NK-92 treated with Interleukin-12 subunit alpha and Interleukin-12 subunit beta, amount 100 ng/mL, for 24 hours (cell line): ENCODE measurements around the gene ERICH6.

Source experiments
- DNase-seq: peaks from one replicate; lab custom pipeline; 2025; lab: John Stamatoyannopoulos, UW

The ERICH6 gene

DNA sequence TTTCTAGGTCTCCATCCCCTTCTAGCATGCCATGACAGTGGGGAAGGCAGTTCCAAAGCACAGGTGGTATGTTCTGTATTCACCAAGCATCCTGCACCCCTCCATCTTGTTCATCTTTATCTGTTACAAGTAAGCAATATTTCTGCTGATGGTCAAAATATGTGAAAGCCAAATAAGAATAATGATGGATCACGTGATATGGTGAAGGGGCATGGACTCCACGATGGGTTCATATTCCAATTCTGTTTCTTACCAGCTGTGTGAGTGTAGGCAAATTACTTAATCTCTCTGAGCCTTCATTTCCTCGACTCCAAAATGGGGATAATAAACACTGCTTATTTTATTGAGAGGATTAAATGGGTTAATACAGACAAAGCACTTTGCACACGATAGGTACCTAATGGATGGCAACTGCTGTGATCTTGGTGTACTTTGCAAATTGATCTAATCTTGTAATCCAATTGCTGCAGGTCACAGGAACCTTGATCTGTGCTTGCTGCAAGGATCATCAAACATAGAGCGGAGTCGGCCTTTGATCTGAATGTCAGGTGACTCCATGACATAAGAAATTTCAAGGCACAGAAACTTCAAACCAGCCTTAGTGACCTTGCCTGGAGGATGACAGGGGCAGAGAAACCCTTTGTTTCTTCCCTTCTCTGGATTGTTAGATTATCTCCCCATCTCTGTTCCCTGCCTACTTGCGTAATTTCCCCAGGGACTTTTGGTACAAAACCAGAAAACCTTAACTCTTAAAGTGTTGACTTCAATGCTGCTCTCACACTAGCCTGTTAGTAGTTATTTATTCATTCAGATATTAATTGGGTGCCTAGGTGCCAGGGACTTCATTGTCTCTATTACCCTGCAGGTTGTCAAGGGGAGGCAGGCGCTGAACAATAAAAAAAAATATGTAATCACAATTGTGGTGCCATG, 33.4 kb upstream of the ERICH6 start:
- DNase-seq, result no peak

DNA sequence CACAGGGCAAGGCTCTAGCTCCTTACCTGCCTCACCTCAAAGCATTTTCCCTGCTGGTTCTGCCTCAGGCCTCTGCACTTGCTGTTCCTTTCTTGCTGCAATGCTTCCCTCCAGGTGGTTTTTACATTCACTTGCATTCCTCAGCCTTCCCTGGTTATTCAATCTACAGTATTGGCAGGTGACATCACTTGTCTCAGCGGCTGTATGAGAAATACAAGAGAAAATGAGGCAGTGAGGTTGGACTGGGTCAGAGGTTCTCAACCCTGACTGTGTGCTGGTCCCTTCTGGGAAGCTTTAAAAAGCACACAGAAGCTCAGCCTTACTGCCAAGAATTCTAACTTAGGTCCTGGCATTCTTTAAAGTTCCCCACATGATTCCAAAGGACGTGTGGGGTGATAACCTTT, 32.6 kb upstream of the ERICH6 start:
- no peak for DNase-seq

DNA sequence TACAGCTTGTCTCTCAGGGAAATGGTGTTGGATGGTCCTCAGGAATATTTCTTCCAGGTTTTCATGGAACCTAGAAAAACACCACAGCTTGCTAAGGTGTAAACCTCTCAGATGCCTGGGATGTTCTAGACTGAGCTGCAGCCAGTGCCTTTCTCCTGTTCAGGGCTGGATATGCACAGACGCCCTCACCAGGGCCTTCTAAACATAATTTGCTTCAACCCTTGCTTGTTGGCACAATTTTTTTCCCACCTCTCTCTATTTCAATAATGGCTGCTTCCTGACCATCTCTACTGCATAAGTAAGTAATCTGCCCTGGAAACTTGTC, 31.0 kb upstream of the ERICH6 start:
- DNase-seq, result no peak

DNA sequence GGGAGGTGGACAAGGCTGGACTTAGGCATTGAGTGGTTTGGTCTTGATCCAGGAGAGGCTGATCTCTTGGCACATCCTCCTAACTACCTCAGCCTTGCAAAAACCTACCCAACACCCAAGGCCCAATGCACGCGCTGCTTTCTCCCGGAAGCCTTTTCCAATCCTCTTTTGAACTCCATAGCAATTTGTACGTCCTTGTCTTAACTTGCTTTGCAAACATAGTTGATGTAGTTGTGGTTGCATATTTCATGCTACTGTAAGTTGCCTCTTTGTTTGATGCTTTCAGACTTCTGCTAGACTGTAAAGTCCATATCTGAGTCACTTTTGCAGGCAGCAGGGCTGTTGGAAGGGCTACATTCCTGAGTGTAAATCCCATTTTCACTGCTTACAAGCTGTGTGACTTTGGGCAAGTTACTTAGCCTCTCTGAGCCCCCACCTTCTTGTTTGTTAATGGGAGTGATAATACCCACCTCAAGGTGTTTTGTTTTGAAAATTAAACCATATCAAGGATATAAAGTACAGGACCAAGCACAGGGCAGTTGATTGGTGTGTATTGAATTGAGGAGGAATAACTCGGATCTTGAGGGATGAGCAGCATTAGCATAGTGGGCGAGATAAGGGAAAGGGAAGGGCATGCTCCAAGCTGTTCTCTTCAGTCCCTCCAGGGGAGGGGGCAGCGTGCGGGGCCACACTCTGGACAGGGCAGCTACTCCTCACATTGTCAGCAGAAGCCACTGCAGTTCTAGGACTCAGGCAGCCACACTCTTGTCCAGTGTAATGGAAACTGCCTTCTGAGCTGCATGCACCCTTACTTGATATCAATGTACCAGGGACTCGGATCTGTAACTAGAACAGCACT, 30.4 kb upstream of the ERICH6 start:
- no peak for DNase-seq

DNA sequence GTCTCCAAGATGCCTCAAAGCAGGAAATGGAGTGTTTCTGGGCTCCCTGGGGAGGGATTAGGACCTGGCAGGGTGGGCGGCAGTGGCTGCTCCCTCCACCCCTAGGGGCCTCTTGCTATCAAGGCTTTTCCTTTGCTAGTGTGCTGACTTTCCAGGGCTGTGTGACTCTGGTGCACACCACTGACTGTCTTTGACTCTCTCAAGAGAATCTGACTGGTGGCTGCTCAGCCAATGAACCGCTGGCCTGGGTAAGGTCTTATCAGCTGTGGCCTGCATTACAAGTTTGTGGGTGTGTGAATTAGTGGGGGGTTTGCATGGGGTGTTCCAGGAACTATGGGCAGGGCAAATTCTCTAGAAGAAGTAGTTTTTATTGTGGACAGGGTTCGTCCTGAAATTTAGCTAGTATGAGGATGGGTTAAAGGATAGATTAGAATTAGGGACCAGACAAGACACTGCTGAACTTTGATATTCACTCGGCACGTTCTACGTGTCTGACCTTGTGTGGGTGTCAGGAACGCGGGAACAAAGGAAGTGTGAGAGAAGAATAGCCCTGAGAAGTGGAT, 29.7 kb upstream of the ERICH6 start:
- DNase-seq, result no peak

DNA sequence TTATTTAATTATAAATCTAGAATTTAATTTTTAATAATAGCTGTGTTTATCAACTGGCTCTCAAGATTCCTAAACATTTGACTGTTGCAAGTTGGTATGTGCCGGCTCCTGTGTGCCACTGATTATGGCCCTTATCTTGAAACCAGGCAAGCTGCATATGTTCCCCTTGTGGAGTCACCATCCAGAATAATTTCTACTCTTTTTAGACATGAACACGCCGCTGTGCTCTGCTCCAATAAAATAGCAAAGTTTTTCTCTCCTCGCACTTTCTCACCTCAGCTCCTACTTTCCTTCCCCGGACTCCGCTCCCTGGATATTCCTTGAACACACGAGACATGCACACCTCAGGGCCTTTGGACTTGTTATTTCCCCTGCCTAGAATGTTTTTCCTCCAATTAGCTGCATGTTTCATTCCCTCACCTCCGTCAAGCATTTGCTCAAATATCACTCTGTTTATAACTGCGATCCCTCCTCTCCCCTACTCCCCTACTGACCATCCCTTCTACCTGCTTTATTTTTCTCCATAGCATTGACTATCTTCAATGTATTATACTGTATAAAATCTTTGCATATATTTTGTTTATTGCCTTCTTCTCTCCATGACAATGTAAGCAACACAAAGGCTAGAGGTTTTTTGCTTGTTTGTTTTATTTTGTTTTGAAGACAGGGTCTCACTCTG, 26.1 kb upstream of the ERICH6 start:
- no peak for DNase-seq

DNA sequence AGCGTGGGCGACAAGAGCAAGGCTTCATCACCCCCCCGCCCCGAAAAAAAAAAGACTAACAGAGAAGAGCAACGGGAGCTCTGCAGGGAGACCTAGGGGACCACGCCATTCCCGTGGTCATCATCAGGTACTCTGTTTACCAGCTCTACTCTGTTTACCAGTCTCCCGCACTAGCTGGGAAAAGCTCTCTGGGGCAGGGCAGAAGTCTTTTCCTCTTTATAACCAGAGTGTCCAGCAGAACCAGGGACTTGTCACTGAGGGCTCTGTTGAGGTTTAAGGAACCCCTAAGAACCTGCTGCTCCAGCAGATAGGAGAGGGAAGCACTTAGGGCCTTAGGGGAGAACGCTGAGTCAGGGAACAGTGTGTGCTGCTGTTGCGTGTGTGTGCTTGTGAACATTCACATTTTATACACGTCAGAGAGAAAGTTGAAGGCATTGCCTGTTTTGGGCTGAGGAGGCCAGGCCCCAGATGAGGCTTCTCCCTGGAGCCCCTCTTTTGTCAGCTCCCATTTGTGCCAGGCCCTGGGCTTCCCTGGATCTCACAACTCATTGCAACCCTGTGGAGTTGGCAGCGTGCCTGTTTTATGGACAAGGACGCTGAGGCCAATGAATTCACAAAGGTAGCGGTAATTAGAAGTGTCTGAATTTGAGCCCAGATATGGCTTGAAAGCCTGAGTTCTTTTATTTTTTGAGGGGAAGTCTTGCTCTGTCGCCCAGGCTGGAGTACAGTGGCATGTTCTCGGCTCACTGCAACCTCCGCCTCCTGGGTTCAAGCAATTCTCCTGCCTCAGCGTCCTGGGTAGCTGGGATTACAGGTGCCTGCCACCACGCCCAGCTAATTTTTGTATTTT, 24.2 kb upstream of the ERICH6 start:
- DNase-seq, result no peak

DNA sequence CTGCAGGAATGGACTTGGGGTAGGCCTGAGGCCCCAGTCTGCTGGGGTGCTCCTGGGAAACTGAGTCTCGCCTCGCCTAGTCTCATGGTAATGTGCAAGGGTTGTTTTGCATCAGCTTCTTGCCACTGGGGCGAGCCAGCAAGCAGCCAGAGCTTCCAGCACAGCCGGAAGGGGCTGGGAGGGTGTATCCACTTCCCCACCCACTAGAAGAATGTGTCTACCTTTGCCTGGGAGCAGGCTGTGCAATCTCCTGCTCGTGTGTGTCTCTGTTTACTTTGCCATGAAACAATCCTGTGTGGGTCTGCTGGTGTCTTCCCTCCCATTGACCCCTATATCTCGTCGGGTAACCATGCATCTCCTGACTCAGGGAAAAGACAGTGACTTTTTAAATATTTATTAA, 21.8 kb upstream of the ERICH6 start:
- DNase-seq, result no peak

DNA sequence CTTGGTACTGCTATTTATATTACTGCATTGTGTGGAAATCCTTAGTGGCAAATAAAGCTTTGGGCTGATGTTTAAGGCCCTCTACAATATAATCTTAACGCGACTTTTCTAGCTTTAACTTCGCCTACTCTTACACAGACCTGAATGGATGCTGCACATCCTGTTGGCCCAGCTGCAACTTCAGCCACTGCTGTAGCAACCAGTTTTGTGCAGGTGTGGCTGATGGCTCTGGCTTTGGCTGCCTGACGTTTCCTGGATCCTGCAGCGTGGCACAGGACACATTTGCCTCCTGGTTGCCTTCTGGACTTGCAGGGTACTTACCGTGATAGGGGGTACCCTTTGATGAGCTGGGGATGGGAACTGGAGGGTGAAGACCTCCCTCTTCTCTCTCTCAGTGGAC, 20.2 kb upstream of the ERICH6 start:
- no peak for DNase-seq

DNA sequence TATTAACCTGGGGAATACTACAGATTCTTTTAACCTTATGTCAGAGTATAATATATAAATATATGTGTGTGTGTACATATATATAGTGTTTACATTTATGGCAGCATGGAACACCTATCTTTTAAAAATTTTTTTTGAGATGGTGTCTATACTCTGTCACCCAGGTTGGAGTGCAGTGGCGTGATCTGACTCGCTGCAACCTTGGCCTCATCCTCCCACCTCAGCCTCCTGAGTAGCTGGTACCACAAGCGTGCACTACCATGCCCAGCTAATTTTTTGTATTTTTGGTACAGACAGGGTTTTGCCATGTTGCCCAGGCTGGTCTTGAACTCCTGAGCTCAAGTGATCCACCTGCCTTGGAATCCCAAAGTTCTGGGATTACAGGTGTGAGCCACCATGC, 18.5 kb upstream of the ERICH6 start:
- no peak for DNase-seq

DNA sequence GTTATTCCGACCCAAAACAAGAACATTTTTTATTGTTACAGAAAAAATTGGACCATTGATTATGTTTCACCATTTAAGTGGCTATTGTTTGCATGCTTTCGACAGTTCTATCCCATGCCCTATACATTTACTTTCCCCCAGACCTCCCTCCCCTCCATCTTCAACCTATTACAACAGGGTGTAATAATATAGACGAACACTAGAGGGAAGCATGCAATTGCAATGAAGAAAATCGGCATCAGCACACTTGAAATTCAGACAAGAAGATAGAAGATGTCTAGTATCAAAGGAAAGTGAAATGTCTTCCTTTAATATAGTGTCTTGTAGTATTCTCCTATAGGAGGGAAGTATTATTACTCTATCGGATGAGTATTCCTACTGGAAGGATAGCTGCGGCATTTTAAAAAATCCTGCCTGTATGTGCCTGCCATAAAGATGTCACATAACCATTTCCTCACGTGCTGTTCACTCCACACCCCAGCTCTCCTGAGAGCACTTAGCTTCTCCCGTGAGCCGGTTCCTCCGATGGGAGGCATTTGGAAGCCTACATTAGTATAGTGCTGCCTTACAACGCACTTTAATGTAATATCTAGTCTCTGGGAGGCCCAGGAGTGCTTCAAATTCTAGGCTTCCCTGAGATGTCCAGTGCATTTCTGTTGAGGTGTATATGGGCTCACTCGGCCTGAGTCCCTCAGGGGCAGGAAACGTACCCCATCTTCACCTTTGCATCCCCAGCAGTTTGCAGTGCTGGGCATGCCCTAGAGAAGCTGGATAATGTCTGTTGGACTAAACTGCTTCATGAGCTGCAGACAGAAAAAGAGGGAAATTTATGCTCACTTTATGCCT, 17.8 kb upstream of the ERICH6 start:
- DNase-seq, result no peak

DNA sequence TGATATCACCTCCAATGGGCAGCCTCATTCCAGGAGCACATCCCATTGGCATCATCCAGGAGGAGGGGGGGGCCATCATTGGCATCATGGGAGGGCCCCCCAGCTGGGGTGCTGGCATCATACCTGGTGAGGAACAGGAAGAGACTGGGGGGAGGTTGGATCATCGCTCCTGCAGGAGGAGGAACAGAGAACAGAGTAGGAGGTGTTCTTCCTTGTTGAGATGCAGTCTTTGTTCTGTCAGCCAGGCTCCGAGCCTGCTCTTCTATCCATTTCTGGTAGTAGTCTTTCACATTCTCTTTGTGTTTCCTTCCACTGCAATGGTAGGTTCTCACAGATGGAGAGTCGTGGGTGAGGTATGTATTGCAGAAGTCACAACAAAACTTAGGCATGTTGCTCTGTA, 16.7 kb upstream of the ERICH6 start:
- no peak for DNase-seq

DNA sequence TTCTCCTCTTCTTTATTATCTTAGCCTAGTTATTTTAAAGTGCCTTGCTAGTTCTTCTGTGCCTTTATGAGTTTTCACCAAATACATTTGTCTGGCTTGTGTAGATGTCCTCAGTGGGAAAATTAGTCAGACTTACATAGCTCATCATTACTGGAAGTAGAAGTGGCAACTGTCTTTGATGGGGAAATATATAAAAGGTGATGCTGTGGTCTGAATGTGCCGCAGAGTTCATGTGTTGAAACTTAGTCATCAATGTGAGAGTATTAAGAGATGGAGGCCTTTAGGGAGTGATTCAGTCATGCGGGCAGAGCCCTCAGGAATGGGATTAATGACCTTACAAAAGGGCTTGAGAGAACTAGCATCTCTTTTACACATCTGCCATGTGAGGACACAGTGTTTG, 6.4 kb upstream of the ERICH6 start:
- DNase-seq, result no peak

DNA sequence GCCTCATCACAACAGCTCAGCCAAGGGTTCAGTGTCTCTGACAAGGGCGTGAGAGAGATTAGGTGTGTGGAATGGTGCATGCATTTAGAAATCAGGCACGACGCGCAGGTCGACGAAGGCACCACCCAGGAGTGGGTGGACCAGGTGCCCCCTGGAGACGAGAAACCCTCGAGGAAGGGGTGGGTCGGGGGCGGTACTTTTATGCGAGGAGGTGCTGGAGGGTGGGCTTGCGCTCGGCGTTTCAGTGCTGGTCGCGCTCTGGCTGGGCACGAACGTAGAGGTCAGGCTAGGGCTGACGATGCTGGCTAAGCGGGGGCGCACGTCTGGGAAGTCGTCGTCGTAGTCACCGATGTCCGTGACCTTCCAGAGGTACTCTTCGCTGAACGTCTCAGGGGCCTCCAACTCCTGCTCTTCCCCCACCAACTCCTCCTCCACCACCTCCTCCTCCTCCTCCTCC, 393 bp downstream of the ERICH6 start:
- no peak for DNase-seq

DNA sequence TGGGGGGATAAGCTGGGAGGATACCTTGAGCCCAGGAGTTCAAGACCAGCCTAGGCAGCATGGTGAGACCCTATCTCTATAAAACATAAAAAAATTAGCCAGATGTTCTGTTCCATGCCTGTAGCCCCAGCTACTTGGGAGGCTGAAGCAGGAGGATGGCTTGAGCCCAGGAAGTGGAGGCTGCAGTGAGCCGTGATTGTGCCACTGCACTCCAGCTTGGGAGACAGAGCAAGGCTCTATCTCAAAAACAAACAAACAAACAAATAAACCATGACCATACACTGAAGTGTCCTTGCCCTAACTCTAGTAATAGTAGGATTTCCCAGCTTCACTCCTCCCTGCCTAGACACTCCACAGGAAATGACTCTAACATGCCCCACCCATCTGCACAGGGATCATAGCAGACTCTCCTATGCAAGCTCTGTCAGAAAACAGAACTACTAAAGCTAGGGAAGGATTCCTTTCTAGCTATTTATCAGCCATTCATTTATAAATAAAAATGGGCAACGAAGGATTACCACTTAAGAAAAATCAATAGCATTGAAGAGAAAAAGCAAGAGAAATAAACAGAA, 4.6 kb downstream of the ERICH6 start:
- DNase-seq, result no peak

DNA sequence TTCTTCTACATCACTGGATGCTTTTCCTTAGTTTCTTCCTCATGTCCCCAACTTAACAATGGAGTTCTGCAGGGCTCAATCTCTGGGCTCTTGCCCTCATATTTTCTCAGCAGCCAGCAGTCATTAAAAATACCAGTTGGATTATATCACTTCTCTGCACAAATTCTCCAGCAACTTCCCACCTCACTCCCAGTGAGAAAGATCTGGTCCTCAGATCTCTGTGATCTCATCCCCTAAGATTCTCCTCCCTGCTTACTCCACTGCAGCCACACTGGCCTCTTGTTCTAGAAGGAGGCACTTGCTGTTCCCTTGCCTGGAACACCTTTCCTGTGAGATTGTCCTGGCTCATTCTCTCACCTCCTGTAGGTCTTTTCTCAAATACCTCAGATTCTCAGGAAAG, 6.1 kb downstream of the ERICH6 start:
- DNase-seq, result no peak

DNA sequence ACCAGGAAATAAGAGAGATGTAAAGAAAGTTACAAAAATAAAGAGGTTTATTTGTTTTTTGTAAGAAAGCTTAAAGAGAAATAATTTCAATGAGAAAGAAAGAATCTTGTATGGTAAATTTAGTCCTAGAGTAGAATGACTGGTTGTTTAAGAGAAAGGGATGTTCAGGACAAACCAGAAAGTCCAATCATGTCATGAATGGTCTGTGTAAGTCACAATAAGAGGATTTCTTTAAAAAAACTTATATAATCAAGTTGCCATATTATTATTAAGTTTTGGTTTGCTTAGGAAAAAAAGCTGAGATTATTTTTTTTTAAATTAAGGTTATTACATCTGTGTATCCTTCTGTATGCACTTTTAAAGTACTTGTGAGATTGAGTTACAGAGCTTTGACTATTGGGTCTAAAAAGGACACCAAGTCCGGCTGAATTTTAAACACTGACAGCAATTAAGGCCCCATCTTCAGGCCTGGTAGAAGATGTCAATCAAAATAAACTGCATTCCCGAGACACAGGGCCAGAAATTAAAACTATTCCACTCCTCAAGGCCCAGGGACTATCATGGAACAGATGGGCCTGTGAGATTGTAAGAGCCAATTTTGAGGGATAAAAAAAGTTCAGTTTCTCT, 12.2 kb downstream of the ERICH6 start:
- no peak for DNase-seq

DNA sequence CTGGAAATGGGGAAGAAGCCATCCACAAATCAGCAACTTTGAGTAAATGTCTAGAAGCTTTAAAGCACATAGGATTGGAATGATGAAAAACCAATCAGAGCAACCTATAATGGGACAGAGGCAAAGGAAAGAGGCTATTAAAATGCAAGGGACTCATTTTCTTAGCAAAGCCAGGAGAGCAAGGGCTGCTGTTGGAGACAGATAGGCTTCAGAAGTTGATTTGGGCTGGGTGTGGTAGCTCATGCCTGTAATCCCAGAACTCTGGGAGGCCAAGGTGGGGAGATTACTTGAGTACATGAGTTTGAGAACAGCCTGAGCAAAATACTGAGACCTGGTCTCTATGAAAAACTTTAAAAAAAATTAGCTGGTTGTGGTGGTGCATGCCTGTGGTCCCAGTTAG, 16.1 kb downstream of the ERICH6 start:
- DNase-seq, result no peak

DNA sequence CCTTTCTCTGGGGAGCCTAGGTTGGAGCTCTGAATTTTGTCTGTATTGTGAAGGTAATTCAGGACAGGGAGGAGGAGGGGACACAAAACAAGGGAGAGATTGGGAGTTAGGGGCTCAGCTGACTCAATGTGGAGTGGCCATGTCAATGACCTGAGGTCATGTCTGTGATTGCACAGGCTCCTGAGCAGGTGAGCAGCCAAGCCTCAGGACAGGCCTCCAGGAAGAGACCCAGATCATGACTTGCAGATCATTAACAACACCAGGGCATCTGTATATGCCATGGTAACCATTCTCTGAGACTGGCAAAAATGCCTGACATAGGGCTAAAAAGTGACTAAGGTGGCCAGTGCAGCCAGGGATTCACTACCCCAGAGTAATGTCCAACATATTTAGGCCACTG, 20.9 kb downstream of the ERICH6 start:
- DNase-seq, result no peak

DNA sequence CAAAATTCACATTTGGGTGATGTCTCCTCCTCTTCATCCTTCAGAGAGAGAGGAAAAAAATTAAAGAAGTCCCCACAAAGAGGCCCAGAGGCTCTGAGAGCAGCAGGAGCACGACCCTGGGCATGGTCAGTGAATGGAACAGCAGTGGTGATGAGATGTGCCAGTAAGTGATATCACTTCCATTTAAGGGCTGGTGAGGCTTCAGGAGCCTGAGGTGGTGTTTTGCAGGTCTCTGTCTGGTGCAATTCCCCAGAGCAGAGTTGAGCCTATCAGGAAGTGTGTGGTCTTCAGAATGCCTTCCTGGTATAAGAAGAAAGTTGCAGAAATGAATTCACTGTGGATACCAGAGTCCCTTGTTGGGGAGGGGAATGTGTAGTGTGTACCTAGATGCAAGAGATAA, 21.4 kb downstream of the ERICH6 start:
- DNase-seq, result no peak
